HepG2 (cell line): ENCODE measurements around the gene TERC. TPM values are rescaled to one million over a fixed set of nuclear protein-coding genes. Genes with fewer than 3 reads are reported as not detected.

Source experiments
- CHD4 ChIP-seq: fragments of 200-600 bp; sonication (generic); IDR thresholded peaks from 2 replicates; pipeline ENCODE4 v1.7.0; 2017; ENCODE audit warnings: mild to moderate bottlenecking, low read length, borderline replicate concordance
- GZF1 ChIP-seq: sonication (generic); formaldehyde crosslinking; IDR thresholded peaks from 2 replicates; pipeline ENCODE4 v1.5.1; 2020; ENCODE audit warnings: mild to moderate bottlenecking, missing genetic modification reagents
- HDAC6 ChIP-seq: fragments of 200-600 bp; sonication (generic); IDR thresholded peaks from 2 replicates; pipeline ENCODE4 v1.7.0; 2017; ENCODE audit warnings: mild to moderate bottlenecking, antibody characterized with exemption, low read length, low read depth
- KLF9 ChIP-seq: IDR thresholded peaks from 2 replicates; pipeline ENCODE4 v1.6.1; 2016; ENCODE audit warnings: low read depth
- MAFG ChIP-seq: sonication (generic); formaldehyde crosslinking; IDR thresholded peaks from 2 replicates; pipeline ENCODE4 v1.5.1; 2020; ENCODE audit warnings: mild to moderate bottlenecking, missing genetic modification reagents
- NR2C2 ChIP-seq: sonication (generic); formaldehyde crosslinking; IDR thresholded peaks from 2 replicates; pipeline ENCODE4 v1.4.0; 2020; ENCODE audit warnings: missing genetic modification reagents, mild to moderate bottlenecking, moderate library complexity, borderline replicate concordance
- POLR2AphosphoS5 ChIP-seq: IDR thresholded peaks from 2 replicates; pipeline ENCODE4 v1.6.1; 2012; ENCODE audit warnings: low read depth, low read length
- PTBP1 ChIP-seq: fragments of 200-400 bp; formaldehyde crosslinking; IDR thresholded peaks from 2 replicates; pipeline ENCODE4 v1.6.1; 2018; ENCODE audit warnings: low read length, low read depth; ENCODE audit not compliant: poor library complexity, severe bottlenecking
- SATB2 ChIP-seq: sonication (generic); formaldehyde crosslinking; IDR thresholded peaks from 2 replicates; pipeline ENCODE4 v1.5.0; 2020; ENCODE audit warnings: missing genetic modification reagents
- SMAD3 ChIP-seq: sonication (generic); formaldehyde crosslinking; IDR thresholded peaks from 2 replicates; pipeline ENCODE4 v1.4.0; 2020; ENCODE audit warnings: missing genetic modification reagents
- SP5 ChIP-seq: IDR thresholded peaks from 2 replicates; pipeline ENCODE4 v1.6.1; 2016; ENCODE audit warnings: low read depth, borderline replicate concordance
- SRSF9 ChIP-seq: fragments of 200-400 bp; formaldehyde crosslinking; IDR thresholded peaks from 2 replicates; pipeline ENCODE4 v1.6.1; 2018; ENCODE audit warnings: borderline replicate concordance, mild to moderate bottlenecking, low read depth, low read length; ENCODE audit not compliant: insufficient read depth, poor library complexity, severe bottlenecking
- WIZ ChIP-seq: sonication (generic); formaldehyde crosslinking; IDR thresholded peaks from 2 replicates; pipeline ENCODE4 v1.5.1; 2020; ENCODE audit warnings: mild to moderate bottlenecking, missing genetic modification reagents
- ZNF550 ChIP-seq: sonication (generic); formaldehyde crosslinking; IDR thresholded peaks from 2 replicates; pipeline ENCODE4 v1.4.0; 2020; ENCODE audit warnings: mild to moderate bottlenecking, missing genetic modification reagents, borderline replicate concordance
- ZNF792 ChIP-seq: IDR thresholded peaks from 2 replicates; pipeline ENCODE4 v1.6.1; 2016
- polyA plus RNA-seq, 8 experiments: library from polyadenylated mRNA; depleted of rRNA in 3 of 8; stranded (reverse) in 7 of 8; unstranded in 1 of 8; fragments of >200 nt; fragmentation: Illumina TruSeq in 4 of 8; extraction: Trizol in 4 of 8; gene quantifications; 2 replicates each; pipeline versions ENCODE4 v1.2.1 to v1.2.3, GENCODE V29; 2011 to 2016; ENCODE audit warnings: low read depth in 4 of 8, missing spikeins in 1 of 8, mixed read lengths in 1 of 8; ENCODE audit not compliant: insufficient read depth in 1 of 8
- total RNA-seq, 5 experiments: library from RNA; depleted of rRNA; stranded (reverse); fragments of >200 nt; fragmentation: Illumina TruSeq; extraction: Trizol; gene quantifications; 2 replicates each; pipeline ENCODE4 v1.2.3, GENCODE V29; 2016; ENCODE audit warnings: low read depth in 1 of 5
- TF ChIP-seq, protein P1 (sequence below): sonication (generic); formaldehyde crosslinking; IDR thresholded peaks from 2 replicates; pipeline ENCODE4 v1.8.1; 2023; ENCODE audit warnings: mild to moderate bottlenecking, missing genetic modification reagents
- TF ChIP-seq, protein P2 (sequence below): sonication (generic); formaldehyde crosslinking; IDR thresholded peaks from 2 replicates; pipeline ENCODE4 v1.4.0; 2020; ENCODE audit warnings: mild to moderate bottlenecking, missing genetic modification reagents
- TF ChIP-seq, protein P3 (sequence below): IDR thresholded peaks from 2 replicates; pipeline ENCODE4 v1.6.1; 2018; ENCODE audit warnings: missing genetic modification reagents, mild to moderate bottlenecking, missing compliant biosample characterization
- TF ChIP-seq, protein P4 (sequence below): sonication (generic); formaldehyde crosslinking; IDR thresholded peaks from 2 replicates; pipeline ENCODE4 v1.5.1; 2020; ENCODE audit warnings: missing genetic modification reagents, mild to moderate bottlenecking, borderline replicate concordance
- TF ChIP-seq, protein P5 (sequence below): IDR thresholded peaks from 2 replicates; pipeline ENCODE4 v1.4.0; 2020; ENCODE audit warnings: mild to moderate bottlenecking, missing genetic modification reagents

TERC gene
- total and polyA plus RNA-seq, 2 of the 13 experiments (the other 11 are each of a cell fraction or from before 2014, with no cell fraction given): 1.3 to 74.6 TPM

DNA sequence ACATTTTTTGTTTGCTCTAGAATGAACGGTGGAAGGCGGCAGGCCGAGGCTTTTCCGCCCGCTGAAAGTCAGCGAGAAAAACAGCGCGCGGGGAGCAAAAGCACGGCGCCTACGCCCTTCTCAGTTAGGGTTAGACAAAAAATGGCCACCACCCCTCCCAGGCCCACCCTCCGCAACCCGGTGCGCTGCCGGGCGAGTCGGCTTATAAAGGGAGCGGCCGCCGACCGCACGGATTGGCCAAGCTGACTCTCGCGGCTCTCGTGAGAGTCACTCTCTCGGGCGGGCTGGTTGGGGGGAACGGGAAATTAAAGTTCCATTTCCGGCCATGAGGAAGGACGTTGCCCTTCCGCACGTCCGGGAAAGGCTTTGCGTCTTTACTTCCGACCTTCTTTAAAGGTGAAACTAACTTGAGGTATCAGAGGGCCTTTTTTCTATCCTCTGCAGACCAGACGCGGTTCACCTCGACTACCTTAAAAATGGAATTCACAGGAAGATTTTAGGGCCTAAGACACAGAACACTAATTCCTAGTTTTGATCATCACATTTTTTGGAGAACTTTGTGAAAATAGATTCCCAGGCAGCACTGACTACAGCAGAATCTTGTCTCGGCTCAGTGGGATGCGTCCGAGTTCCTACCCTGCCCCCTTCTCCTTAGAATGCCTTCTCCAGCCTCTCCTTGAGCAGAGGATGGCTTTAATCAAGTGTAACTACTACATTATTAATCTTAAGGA is at the start of gene TERC (continued):
- TF ChIP-seq HDAC6: no peak
- peak; percentile 79 for TF ChIP-seq POLR2AphosphoS5
- no peak for TF ChIP-seq KLF9 (CRISPR knock-in tag)
- TF ChIP-seq PTBP1: no peak
- no peak for TF ChIP-seq ZNF550 (CRISPR knock-in tag)
- no peak for TF ChIP-seq CHD4
- TF ChIP-seq, protein P1, sequence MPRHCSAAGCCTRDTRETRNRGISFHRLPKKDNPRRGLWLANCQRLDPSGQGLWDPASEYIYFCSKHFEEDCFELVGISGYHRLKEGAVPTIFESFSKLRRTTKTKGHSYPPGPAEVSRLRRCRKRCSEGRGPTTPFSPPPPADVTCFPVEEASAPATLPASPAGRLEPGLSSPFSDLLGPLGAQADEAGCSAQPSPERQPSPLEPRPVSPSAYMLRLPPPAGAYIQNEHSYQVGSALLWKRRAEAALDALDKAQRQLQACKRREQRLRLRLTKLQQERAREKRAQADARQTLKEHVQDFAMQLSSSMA (CRISPR knock-in tag): peak; percentile 99
- no peak for TF ChIP-seq SMAD3 (CRISPR knock-in tag)
- TF ChIP-seq SP5 (CRISPR knock-in tag): no peak
- no peak for TF ChIP-seq GZF1 (CRISPR knock-in tag)
- TF ChIP-seq, protein P2, sequence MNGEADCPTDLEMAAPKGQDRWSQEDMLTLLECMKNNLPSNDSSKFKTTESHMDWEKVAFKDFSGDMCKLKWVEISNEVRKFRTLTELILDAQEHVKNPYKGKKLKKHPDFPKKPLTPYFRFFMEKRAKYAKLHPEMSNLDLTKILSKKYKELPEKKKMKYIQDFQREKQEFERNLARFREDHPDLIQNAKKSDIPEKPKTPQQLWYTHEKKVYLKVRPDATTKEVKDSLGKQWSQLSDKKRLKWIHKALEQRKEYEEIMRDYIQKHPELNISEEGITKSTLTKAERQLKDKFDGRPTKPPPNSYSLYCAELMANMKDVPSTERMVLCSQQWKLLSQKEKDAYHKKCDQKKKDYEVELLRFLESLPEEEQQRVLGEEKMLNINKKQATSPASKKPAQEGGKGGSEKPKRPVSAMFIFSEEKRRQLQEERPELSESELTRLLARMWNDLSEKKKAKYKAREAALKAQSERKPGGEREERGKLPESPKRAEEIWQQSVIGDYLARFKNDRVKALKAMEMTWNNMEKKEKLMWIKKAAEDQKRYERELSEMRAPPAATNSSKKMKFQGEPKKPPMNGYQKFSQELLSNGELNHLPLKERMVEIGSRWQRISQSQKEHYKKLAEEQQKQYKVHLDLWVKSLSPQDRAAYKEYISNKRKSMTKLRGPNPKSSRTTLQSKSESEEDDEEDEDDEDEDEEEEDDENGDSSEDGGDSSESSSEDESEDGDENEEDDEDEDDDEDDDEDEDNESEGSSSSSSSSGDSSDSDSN (CRISPR knock-in tag): peak; percentile 35
- TF ChIP-seq, protein P3, sequence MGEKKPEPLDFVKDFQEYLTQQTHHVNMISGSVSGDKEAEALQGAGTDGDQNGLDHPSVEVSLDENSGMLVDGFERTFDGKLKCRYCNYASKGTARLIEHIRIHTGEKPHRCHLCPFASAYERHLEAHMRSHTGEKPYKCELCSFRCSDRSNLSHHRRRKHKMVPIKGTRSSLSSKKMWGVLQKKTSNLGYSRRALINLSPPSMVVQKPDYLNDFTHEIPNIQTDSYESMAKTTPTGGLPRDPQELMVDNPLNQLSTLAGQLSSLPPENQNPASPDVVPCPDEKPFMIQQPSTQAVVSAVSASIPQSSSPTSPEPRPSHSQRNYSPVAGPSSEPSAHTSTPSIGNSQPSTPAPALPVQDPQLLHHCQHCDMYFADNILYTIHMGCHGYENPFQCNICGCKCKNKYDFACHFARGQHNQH (CRISPR knock-in tag): no peak
- TF ChIP-seq, protein P4, sequence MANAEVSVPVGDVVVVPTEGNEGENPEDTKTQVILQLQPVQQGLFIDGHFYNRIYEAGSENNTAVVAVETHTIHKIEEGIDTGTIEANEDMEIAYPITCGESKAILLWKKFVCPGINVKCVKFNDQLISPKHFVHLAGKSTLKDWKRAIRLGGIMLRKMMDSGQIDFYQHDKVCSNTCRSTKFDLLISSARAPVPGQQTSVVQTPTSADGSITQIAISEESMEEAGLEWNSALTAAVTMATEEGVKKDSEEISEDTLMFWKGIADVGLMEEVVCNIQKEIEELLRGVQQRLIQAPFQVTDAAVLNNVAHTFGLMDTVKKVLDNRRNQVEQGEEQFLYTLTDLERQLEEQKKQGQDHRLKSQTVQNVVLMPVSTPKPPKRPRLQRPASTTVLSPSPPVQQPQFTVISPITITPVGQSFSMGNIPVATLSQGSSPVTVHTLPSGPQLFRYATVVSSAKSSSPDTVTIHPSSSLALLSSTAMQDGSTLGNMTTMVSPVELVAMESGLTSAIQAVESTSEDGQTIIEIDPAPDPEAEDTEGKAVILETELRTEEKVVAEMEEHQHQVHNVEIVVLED (CRISPR knock-in tag): peak; percentile 47; the same call in 1 of the 2 replicates
- no peak for TF ChIP-seq MAFG (CRISPR knock-in tag)
- no peak for TF ChIP-seq SATB2 (CRISPR knock-in tag)
- TF ChIP-seq ZNF792 (CRISPR knock-in tag): 0 out of 2 replicates have a peak, but pooled peaks have one; percentile 20
- TF ChIP-seq SRSF9: no peak
- TF ChIP-seq NR2C2 (CRISPR knock-in tag): peak; percentile 26; the same call in 1 of the 2 replicates
- TF ChIP-seq, protein P5, sequence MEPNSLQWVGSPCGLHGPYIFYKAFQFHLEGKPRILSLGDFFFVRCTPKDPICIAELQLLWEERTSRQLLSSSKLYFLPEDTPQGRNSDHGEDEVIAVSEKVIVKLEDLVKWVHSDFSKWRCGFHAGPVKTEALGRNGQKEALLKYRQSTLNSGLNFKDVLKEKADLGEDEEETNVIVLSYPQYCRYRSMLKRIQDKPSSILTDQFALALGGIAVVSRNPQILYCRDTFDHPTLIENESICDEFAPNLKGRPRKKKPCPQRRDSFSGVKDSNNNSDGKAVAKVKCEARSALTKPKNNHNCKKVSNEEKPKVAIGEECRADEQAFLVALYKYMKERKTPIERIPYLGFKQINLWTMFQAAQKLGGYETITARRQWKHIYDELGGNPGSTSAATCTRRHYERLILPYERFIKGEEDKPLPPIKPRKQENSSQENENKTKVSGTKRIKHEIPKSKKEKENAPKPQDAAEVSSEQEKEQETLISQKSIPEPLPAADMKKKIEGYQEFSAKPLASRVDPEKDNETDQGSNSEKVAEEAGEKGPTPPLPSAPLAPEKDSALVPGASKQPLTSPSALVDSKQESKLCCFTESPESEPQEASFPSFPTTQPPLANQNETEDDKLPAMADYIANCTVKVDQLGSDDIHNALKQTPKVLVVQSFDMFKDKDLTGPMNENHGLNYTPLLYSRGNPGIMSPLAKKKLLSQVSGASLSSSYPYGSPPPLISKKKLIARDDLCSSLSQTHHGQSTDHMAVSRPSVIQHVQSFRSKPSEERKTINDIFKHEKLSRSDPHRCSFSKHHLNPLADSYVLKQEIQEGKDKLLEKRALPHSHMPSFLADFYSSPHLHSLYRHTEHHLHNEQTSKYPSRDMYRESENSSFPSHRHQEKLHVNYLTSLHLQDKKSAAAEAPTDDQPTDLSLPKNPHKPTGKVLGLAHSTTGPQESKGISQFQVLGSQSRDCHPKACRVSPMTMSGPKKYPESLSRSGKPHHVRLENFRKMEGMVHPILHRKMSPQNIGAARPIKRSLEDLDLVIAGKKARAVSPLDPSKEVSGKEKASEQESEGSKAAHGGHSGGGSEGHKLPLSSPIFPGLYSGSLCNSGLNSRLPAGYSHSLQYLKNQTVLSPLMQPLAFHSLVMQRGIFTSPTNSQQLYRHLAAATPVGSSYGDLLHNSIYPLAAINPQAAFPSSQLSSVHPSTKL (CRISPR knock-in tag): 0 out of 2 replicates have a peak, but pooled peaks have one; percentile 15
- peak; percentile 60; the same call in 1 of the 2 replicates for TF ChIP-seq WIZ
